Breast epithelium (tissue), 4 donors: ENCODE results near the gene EVI2A. TPM values are rescaled to one million over a fixed set of nuclear protein-coding genes. Genes with fewer than 3 reads are reported as not detected.

Source experiments
- DNase-seq, 2 donors: peaks; one replicate each; pipeline ENCODE4 v3.0.0-alpha.2; 2019; ENCODE audit warnings: low spot score in 2 of 2
- H3K27ac ChIP-seq, 2 donors: fragments of 200-600 bp; sonication (generic) in 1 of 2; one replicate each; pipeline ENCODE4 v1.5.1; 2016 to 2019; ENCODE audit warnings: mild to moderate bottlenecking in 1 of 2
- H3K27me3 ChIP-seq, 2 donors: fragments of 200-600 bp; sonication (generic) in 1 of 2; one replicate each; pipeline versions ENCODE4 v1.5.1 to v1.6.0; 2017 to 2019; ENCODE audit warnings: control low read depth in 1 of 2, mild to moderate bottlenecking in 1 of 2
- H3K36me3 ChIP-seq: fragments of 200-600 bp; one replicate; pipeline ENCODE4 v1.5.1; 2019
- H3K4me1 ChIP-seq, 2 donors: fragments of 200-600 bp; sonication (generic); one replicate each; pipeline ENCODE4 v1.5.1; 2016 to 2019; ENCODE audit warnings: control low read depth in 1 of 2
- H3K4me3 ChIP-seq, 3 donors: fragments of 200-600 bp; sonication (generic); 1 replicate in 2 of 3; 2 replicates in 1 of 3; pipeline ENCODE4 v1.5.1; 2016 to 2019; ENCODE audit warnings: mild to moderate bottlenecking in 3 of 3, moderate library complexity in 2 of 3
- H3K9me3 ChIP-seq, 2 donors: fragments of 200-600 bp; sonication (generic) in 1 of 2; one replicate each; pipeline ENCODE4 v1.5.1; 2016 to 2019; ENCODE audit warnings: control low read depth in 1 of 2
- POLR2A ChIP-seq: fragments of 450-650 bp; IDR thresholded peaks from one replicate; pipeline ENCODE4 v1.6.1; 2016; ENCODE audit warnings: antibody characterized with exemption, mild to moderate bottlenecking, moderate library complexity
- POLR2AphosphoS5 ChIP-seq, 3 donors: sonication (generic); formaldehyde crosslinking; IDR thresholded peaks; one replicate each; pipeline ENCODE4 v1.6.1; 2017; ENCODE audit warnings: antibody characterized with exemption in 3 of 3
- intact Hi-C: fragments of 100-400 bp; cut with DNase I; formaldehyde crosslinking; loops from one replicate; pipeline ENCODE4 v1.15.1; 2023; ENCODE audit warnings: low total_unique reads
- total RNA-seq, 3 donors: library from RNA; depleted of rRNA; stranded (reverse); fragments of >200 nt; gene quantifications; one replicate each; pipeline ENCODE4 v1.1.0, GENCODE V29; 2016
- TF ChIP-seq, protein P1 (sequence below), 3 donors: fragments of 450-650 bp; IDR thresholded peaks; one replicate each; pipeline ENCODE4 v1.5.1; 2016 to 2017; ENCODE audit warnings: antibody characterized with exemption in 3 of 3, mild to moderate bottlenecking in 3 of 3, moderate library complexity in 3 of 3

The EVI2A gene
- total RNA-seq, 3 donors from 2014 or later: 4.3 to 34.2 (median 8.8) TPM

DNA sequence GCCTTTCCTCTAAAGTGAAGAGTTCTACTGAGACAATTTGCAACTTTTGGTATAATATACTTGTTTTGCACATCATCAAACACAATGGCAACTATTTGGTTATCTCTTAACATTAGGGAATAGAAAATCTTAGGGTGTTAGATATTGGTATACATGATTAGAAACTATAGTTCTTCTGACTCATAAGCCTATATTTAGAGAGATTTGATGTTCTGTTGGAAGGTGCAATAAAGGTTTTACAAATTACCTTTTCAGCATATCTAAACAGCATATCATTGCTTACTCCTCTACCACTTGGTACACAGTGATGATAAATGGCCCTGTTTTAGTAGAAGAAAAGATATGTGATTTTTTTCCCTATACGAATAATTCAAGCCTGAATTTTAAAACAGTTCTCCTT lies 13.8 kb downstream of the EVI2A start:
- no peaks in the 10 kb centered on the region for H3K36me3 ChIP-seq
- DNase-seq: no peak
- H3K4me3 ChIP-seq: no peak overlapping the region
- H3K4me1 ChIP-seq: no peaks in the 10 kb centered on the region
- TF ChIP-seq POLR2AphosphoS5 (IDR thresholded peaks at IDR 0.05) (no peak), POLR2A (no peak)
- TF ChIP-seq, protein P1, sequence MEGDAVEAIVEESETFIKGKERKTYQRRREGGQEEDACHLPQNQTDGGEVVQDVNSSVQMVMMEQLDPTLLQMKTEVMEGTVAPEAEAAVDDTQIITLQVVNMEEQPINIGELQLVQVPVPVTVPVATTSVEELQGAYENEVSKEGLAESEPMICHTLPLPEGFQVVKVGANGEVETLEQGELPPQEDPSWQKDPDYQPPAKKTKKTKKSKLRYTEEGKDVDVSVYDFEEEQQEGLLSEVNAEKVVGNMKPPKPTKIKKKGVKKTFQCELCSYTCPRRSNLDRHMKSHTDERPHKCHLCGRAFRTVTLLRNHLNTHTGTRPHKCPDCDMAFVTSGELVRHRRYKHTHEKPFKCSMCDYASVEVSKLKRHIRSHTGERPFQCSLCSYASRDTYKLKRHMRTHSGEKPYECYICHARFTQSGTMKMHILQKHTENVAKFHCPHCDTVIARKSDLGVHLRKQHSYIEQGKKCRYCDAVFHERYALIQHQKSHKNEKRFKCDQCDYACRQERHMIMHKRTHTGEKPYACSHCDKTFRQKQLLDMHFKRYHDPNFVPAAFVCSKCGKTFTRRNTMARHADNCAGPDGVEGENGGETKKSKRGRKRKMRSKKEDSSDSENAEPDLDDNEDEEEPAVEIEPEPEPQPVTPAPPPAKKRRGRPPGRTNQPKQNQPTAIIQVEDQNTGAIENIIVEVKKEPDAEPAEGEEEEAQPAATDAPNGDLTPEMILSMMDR (IDR thresholded peaks at IDR 0.05): no peak
- H3K9me3 ChIP-seq: no peaks in the 10 kb centered on the region
- H3K27ac ChIP-seq: no peak overlapping the region
- no peaks in the 10 kb centered on the region for H3K27me3 ChIP-seq
- intact Hi-C loops: no loop called here

DNA sequence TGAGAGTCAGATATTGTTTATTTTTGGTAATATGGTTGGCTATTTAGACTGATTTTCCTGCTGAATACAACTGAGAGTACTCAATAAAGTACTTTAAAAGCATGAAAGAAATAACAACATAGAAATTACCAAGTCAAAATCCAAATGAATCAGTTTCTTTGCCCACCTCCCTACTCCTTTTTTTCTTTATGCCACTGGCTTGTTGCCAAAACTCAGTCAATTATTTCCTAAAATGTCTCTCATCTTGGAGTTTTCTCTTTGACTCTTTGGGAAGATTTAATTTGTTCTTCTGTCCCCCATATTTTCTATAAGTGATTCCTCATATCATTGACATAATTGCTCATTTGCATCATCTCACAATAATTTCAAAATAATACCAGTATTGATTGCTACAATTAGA lies 21.8 kb downstream of the EVI2A start:
- intact Hi-C loops: no loop called here
- TF ChIP-seq, protein P1 (IDR thresholded peaks at IDR 0.05): no peak
- TF ChIP-seq POLR2A: no peak
- no peak for TF ChIP-seq POLR2AphosphoS5 (IDR thresholded peaks at IDR 0.05)
- Histone ChIP-seq H3K27me3 (no peaks in the 10 kb centered on the region), H3K27ac (no peak overlapping the region), H3K9me3 (no peaks in the 10 kb centered on the region), H3K4me3 (no peak overlapping the region), H3K4me1 (no peaks in the 10 kb centered on the region), H3K36me3 (no peaks in the 10 kb centered on the region)
- DNase-seq: no peak

DNA sequence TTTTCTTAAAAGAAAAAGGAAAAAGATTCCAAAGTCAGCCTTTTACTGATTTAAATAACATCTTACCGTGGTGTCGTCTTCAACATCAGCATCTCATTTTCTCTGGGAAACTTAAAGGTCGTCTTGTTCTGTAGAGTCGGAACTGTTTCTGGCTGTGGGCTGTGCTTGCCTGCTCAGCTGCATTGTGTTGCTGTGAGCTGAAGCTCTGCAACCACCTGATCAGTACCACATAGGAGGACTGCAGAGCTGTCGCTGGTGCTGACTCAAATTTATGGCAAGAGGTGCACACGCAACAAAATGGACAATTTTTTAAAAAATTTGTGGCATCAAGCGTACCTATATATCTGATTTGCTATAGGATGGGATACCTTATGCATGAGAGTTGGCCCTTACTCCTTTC lies 24.3 kb downstream of the EVI2A start, which contains the start of gene OMG:
OMG (minus strand) TSS at position 150 of the 400 bp plus-strand sequence. CDS start 908 bp downstream, outside the sequence.
- TF ChIP-seq, protein P1 (IDR thresholded peaks at IDR 0.05): no peak
- TF ChIP-seq POLR2A (no peak), POLR2AphosphoS5 (IDR thresholded peaks at IDR 0.05) (no peak)
- intact Hi-C loops: no loop called here

DNA sequence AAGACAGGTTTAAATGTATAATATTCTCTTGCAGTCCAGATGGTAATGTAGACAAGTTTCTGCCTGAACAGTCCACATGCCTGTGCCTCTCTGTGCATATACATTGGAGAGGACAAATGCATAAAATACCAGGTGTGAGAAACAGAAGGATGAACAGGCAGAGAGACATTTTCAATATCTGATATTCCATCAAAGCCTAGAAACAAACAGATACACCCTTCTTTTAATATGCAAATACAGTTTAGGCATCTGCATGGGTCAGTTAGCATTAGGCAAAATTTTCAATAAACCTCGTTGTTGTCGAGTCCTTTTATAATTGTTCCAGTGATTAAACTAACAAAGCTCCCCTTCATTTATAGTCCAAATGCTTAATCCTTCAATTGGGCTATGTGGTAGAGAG lies 25.3 kb downstream of the EVI2A start:
- TF ChIP-seq POLR2AphosphoS5 (IDR thresholded peaks at IDR 0.05) (no peak), POLR2A (no peak)
- TF ChIP-seq, protein P1 (IDR thresholded peaks at IDR 0.05): no peak
- intact Hi-C loops: no loop called here
- Histone ChIP-seq H3K4me3 (no peak overlapping the region), H3K4me1 (no peaks in the 10 kb centered on the region), H3K27me3 (no peaks in the 10 kb centered on the region), H3K9me3 (no peaks in the 10 kb centered on the region), H3K36me3 (no peaks in the 10 kb centered on the region), H3K27ac (no peak overlapping the region)
- DNase-seq: no peak

More for the DNA sequence above, 24.3 kb downstream of the EVI2A start, which contains the start of gene OMG:
- Histone ChIP-seq H3K4me1 (no peaks in the 10 kb centered on the region), H3K36me3 (no peaks in the 10 kb centered on the region), H3K27me3 (no peaks in the 10 kb centered on the region), H3K27ac (no peak within 1 kb of the TSS), H3K4me3 (no peak within 1 kb of the TSS), H3K9me3 (no peaks in the 10 kb centered on the region)
- DNase-seq: no peak

DNA sequence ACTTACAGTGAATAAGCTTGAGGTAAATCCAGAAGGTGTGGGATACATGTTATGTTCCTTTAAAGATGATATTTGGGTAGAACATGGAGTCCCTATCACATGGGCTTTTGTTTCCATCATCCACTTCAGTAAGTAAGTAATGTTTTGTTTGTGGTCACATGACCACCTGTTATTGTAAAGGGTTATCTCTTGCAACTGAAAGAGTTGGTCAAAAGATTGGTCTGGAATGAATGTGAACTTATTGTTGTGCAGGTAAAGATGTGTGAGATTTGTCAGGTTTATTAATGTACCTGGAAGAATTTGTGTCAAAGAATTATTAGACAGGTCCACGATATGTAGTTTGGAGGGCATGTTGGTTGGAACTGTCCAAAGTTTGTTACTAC lies 25.9 kb downstream of the EVI2A start:
- no peaks in the 10 kb centered on the region for H3K4me1 ChIP-seq
- H3K27ac ChIP-seq: no peak overlapping the region
- no peaks in the 10 kb centered on the region for H3K9me3 ChIP-seq
- no peak for TF ChIP-seq POLR2AphosphoS5 (IDR thresholded peaks at IDR 0.05)
- DNase-seq: no peak
- H3K27me3 ChIP-seq: no peaks in the 10 kb centered on the region
- H3K4me3 ChIP-seq: no peak overlapping the region
- intact Hi-C loops: no loop called here
- H3K36me3 ChIP-seq: no peaks in the 10 kb centered on the region
